Mucosa of descending colon (tissue), 3 donors: ENCODE data around the gene CELA1. TPM values are rescaled to one million over a fixed set of nuclear protein-coding genes. Genes with fewer than 3 reads are reported as not detected.

Source experiments
- ATAC-seq: fragments of 200-7000 bp; cut with Tn5 transposase; one replicate; pipeline ENCODE4 v1.9.1; 2020; ENCODE audit warnings: mild to moderate bottlenecking, moderate library complexity
- DNase-seq, 3 donors: peaks; one replicate each; pipeline ENCODE4 v3.0.0-alpha.2; 2020
- H3K36me3 ChIP-seq: fragments of 200-600 bp; one replicate; pipeline ENCODE4 v1.8.0; 2021; ENCODE audit warnings: low read depth, mild to moderate bottlenecking
- H3K4me1 ChIP-seq: fragments of 200-600 bp; one replicate; pipeline ENCODE4 v1.8.0; 2021; ENCODE audit warnings: low read depth, mild to moderate bottlenecking
- H3K4me3 ChIP-seq: fragments of 200-600 bp; one replicate; pipeline ENCODE4 v1.8.0; 2021; ENCODE audit warnings: mild to moderate bottlenecking
- H3K9me3 ChIP-seq: fragments of 200-600 bp; one replicate; pipeline ENCODE4 v1.8.0; 2021; ENCODE audit warnings: mild to moderate bottlenecking
- CTCF ChIP-seq: fragments of 200-600 bp; IDR thresholded peaks from one replicate; pipeline ENCODE4 v1.8.0; 2022; ENCODE audit warnings: antibody characterized with exemption, mild to moderate bottlenecking
- intact Hi-C, 2 donors: fragments of 100-400 bp; cut with DNase I in 1 of 2; cut with micrococcal nuclease in 1 of 2; formaldehyde crosslinking; loops; one replicate each; pipeline versions ENCODE4 v1.11.0 to v1.11.1; 2022; cut with DNase I, micrococcal nuclease
- total RNA-seq, 3 donors: library from RNA; stranded (reverse); fragmentation: NEBNext Ultra II Directional in 2 of 3; extraction: Animal tissue kit (Norgen Biotek cat#: 25700) in 2 of 3; gene quantifications; one replicate each; pipeline versions ENCODE4 v1.2.1 to v1.2.4, GENCODE V29; 2021 to 2023
- donor health status: DM: no; HTN: no; CAD: no; lungs with moderate emphysema.
- donor health status: DM: no; HTN: no; CAD: no.
- donor health status: DM: no; HTN: yes; CAD: no.

Gene CELA1
- total RNA-seq, 3 donors from 2014 or later = not detected

- ATAC-seq = peak; percentile 86
- no peak for TF ChIP-seq CTCF
- no peaks in the 10 kb centered on the region for H3K36me3 ChIP-seq
- H3K4me1 ChIP-seq = peaks cover 9% of the 10 kb centered on the region
- intact Hi-C loops = loop anchor here in 1 of 2 donors (2.0 kb wide), 1 partner anchor 66 kb away; no protein-coding TSS in a partner anchor
- H3K4me3 ChIP-seq = no peak overlapping the region
- no peaks in the 10 kb centered on the region for H3K9me3 ChIP-seq
- peak in 1 of 3 donors; percentile 44 for DNase-seq
Measured at GRCh38 chr12:51334764-51335163, 11.7 kb downstream of the CELA1 start.

- no peak overlapping the region for H3K4me3 ChIP-seq
- peaks cover 9% of the 10 kb centered on the region for H3K4me1 ChIP-seq
- peak in 1 of 3 donors; percentile 25 for DNase-seq
- intact Hi-C loops = no loop called here
- ATAC-seq = peak; percentile 46
- H3K9me3 ChIP-seq = no peaks in the 10 kb centered on the region
- no peak for TF ChIP-seq CTCF
- no peaks in the 10 kb centered on the region for H3K36me3 ChIP-seq
Measured at GRCh38 chr12:51333536-51333935, 12.9 kb downstream of the CELA1 start.

GRCh38 chr12:51330186-51330585 lies 16.3 kb downstream of the CELA1 start:
- no peak for TF ChIP-seq CTCF
- no peak overlapping the region for H3K4me3 ChIP-seq
- DNase-seq = no peak
- intact Hi-C loops = no loop called here
- no peak for ATAC-seq
- H3K4me1 ChIP-seq = peaks cover 9% of the 10 kb centered on the region
- no peaks in the 10 kb centered on the region for H3K9me3 ChIP-seq
- H3K36me3 ChIP-seq = no peaks in the 10 kb centered on the region

- Histone ChIP-seq H3K36me3 (no peaks in the 10 kb centered on the region), H3K9me3 (no peaks in the 10 kb centered on the region), H3K4me1 (peaks cover 9% of the 10 kb centered on the region), H3K4me3 (no peak overlapping the region)
- no peak for TF ChIP-seq CTCF
- intact Hi-C loops = no loop called here
- DNase-seq = no peak
- ATAC-seq = no peak
Measured at GRCh38 chr12:51329742-51330141, 16.7 kb downstream of the CELA1 start.

- ATAC-seq (peak; percentile 76), DNase-seq (peak in 1 of 3 donors; percentile 47)
- no peak for TF ChIP-seq CTCF
- Histone ChIP-seq H3K4me3 (no peak overlapping the region), H3K9me3 (no peaks in the 10 kb centered on the region), H3K4me1 (peaks cover 3% of the 10 kb centered on the region), H3K36me3 (no peaks in the 10 kb centered on the region)
- intact Hi-C loops = no loop called here
Measured at GRCh38 chr12:51328587-51328986, 17.9 kb downstream of the CELA1 start.
